ENCODE data around the gene BLOC1S6.

DNA sequence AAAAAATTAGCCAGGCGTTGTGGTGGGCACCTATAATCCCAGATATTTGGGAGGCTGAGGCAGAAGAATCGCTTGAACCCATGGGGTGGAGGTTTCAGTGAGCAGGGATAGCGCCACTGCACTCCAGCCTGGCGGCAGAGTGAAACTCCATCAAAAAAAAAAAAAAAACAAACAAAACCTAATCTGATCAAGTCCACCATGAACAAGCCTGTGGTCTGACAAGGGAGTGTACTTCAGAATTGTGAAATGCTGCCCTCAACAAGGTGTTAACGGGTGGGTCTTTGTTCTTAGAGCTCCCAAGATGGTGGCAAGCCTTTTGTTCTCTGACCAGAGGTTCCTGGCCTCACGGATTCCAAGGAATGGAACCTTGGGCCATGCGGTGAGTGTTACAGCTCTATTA lies 40.4 kb upstream of the BLOC1S6 start:
- TF ChIP-seq CREB1 (CRISPR knock-in tag; IDR thresholded peaks at IDR 0.05) (no peak), ESRRA (CRISPR knock-in tag; IDR thresholded peaks at IDR 0.05; ENCODE audit: borderline replicate concordance) (no peak)
- TF ChIP-seq, protein P1, sequence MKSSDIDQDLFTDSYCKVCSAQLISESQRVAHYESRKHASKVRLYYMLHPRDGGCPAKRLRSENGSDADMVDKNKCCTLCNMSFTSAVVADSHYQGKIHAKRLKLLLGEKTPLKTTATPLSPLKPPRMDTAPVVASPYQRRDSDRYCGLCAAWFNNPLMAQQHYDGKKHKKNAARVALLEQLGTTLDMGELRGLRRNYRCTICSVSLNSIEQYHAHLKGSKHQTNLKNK (CRISPR knock-in tag; IDR thresholded peaks at IDR 0.05) = no peak

Data from WTC11 (cell line).